Neural cell (in vitro differentiated cells): ENCODE measurements around the gene ROPN1.

Experiments used
- EZH2 ChIP-seq: fragments of 200-600, 300-800 bp; shearing (Covaris generic), sonication (generic); IDR thresholded peaks from 2 replicates; pipeline ENCODE4 v1.6.1; 2014; ENCODE audit warnings: antibody characterized with exemption, low read length, borderline replicate concordance, mild to moderate bottlenecking; ENCODE audit not compliant: insufficient read depth, poor library complexity, severe bottlenecking
- RAD21 ChIP-seq: fragments of 450-650 bp; conservative IDR thresholded peaks from 2 replicates; pipeline ENCODE4 v1.6.1; 2014; ENCODE audit warnings: antibody characterized with exemption, mild to moderate bottlenecking, moderate library complexity
- TAF1 ChIP-seq: IDR thresholded peaks from 2 replicates; pipeline ENCODE4 v1.6.1; 2012; ENCODE audit warnings: low read depth
- TF ChIP-seq, protein P1 (sequence below): fragments of 450-650 bp; IDR thresholded peaks from 2 replicates; pipeline ENCODE4 v1.5.1; 2014; ENCODE audit warnings: antibody characterized with exemption, mild to moderate bottlenecking, moderate library complexity; ENCODE audit not compliant: poor library complexity, severe bottlenecking

- TF ChIP-seq, protein P1, sequence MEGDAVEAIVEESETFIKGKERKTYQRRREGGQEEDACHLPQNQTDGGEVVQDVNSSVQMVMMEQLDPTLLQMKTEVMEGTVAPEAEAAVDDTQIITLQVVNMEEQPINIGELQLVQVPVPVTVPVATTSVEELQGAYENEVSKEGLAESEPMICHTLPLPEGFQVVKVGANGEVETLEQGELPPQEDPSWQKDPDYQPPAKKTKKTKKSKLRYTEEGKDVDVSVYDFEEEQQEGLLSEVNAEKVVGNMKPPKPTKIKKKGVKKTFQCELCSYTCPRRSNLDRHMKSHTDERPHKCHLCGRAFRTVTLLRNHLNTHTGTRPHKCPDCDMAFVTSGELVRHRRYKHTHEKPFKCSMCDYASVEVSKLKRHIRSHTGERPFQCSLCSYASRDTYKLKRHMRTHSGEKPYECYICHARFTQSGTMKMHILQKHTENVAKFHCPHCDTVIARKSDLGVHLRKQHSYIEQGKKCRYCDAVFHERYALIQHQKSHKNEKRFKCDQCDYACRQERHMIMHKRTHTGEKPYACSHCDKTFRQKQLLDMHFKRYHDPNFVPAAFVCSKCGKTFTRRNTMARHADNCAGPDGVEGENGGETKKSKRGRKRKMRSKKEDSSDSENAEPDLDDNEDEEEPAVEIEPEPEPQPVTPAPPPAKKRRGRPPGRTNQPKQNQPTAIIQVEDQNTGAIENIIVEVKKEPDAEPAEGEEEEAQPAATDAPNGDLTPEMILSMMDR = no peak
- TF ChIP-seq EZH2 = no peak
- TF ChIP-seq TAF1 = no peak
- peak; percentile 37 for TF ChIP-seq RAD21
Observed at GRCh38 chr3:123941121-123941520, 50.8 kb downstream of the ROPN1 start.
